HepG2 (cell line): Measurements from ENCODE around the gene BMP2. TPM values are rescaled to one million over a fixed set of nuclear protein-coding genes. Genes with fewer than 3 reads are reported as not detected.

Source experiments
- ATAC-seq: fragments of 200-7000 bp; cut with Tn5 transposase; 3 replicates; pipeline ENCODE4 v1.9.1; 2020; ENCODE audit warnings: mild to moderate bottlenecking, moderate library complexity
- BruUV-seq: library from RNA; stranded (reverse); fragments of 400-500 nt; replicated peaks from 2 replicates; lab custom pipeline; 2021; lab: Mats Ljungman, UMichigan
- CTCF ChIA-PET: fragments of 300-600 bp; formaldehyde crosslinking; extraction: SDS; loops from one replicate; lab custom pipeline; 2021; ENCODE audit warnings: low total read pairs, inconsistent platforms, low intra/inter-chr PET ratio; lab: Yijun Ruan, JAX
- POLR2A ChIA-PET: fragments of 350-600 bp; sonication (Branson Sonifier 250); formaldehyde crosslinking; loops from one replicate; lab custom pipeline; 2020; ENCODE audit warnings: antibody characterized with exemption, inconsistent platforms; lab: Yijun Ruan, JAX
- DNase-seq: peaks from one replicate; pipeline ENCODE4 v3.0.0-alpha.2; 2015; ENCODE audit warnings: low spot score
- FAIRE-seq: peaks from 3 replicates; lab custom pipeline; 2011; peaks lifted over from hg19 to GRCh38; lab: Jason Lieb, UNC
- H2AFZ ChIP-seq: one replicate; pipeline ENCODE4 v1.6.1; 2011; ENCODE audit warnings: low read length, inconsistent platforms
- H3K27ac ChIP-seq: fragments of 300-600 bp; 3 replicates; pipeline ENCODE4 v1.8.0; 2011; ENCODE audit warnings: mixed run types, mild to moderate bottlenecking, mixed read lengths, low read length, inconsistent platforms; ENCODE audit not compliant: insufficient read depth; ENCODE audit errors: extremely low read length
- H3K27me3 ChIP-seq, 2 experiments: fragments of 200-600 bp in 1 of 2; 2 replicates in 1 of 2; 3 replicates in 1 of 2; pipeline versions ENCODE4 v1.6.0 to v1.8.0; 2011; ENCODE audit warnings: low read length in 2 of 2, mild to moderate bottlenecking in 2 of 2, moderate library complexity in 2 of 2, inconsistent platforms in 1 of 2; ENCODE audit not compliant: insufficient read depth in 2 of 2, control insufficient read depth in 1 of 2
- H3K36me3 ChIP-seq, 2 experiments: fragments of 200-600 bp in 1 of 2; replicated peaks in 1 of 2; 2 replicates in 1 of 2; 3 replicates in 1 of 2; pipeline versions ENCODE4 v1.5.1 to v1.8.0; 2011; ENCODE audit warnings: low read length in 2 of 2, inconsistent platforms in 1 of 2; ENCODE audit not compliant: insufficient read depth in 2 of 2, control insufficient read depth in 1 of 2
- H3K4me1 ChIP-seq: 2 replicates; pipeline ENCODE4 v1.5.1; 2012; ENCODE audit warnings: low read length, inconsistent platforms; ENCODE audit not compliant: insufficient read depth
- H3K4me2 ChIP-seq: 2 replicates; pipeline ENCODE4 v1.6.0; 2011; ENCODE audit warnings: low read depth, low read length, inconsistent platforms
- H3K4me3 ChIP-seq, 3 experiments: fragments of 200-600 bp in 1 of 3; sonication (generic), shearing (Covaris generic) in 1 of 3; replicated peaks in 1 of 3; 2 replicates each; pipeline ENCODE4 v1.5.1; 2011 to 2016; ENCODE audit warnings: low read length in 3 of 3, inconsistent platforms in 2 of 3, low read depth in 2 of 3, mild to moderate bottlenecking in 2 of 3, control low read depth in 1 of 3, mixed read lengths in 1 of 3; ENCODE audit not compliant: insufficient read depth in 1 of 3
- H3K79me2 ChIP-seq: one replicate; pipeline ENCODE4 v1.6.1; 2011; ENCODE audit warnings: low read length, inconsistent platforms; ENCODE audit not compliant: insufficient read depth
- H3K9ac ChIP-seq: 2 replicates; pipeline ENCODE4 v1.6.0; 2011; ENCODE audit warnings: mild to moderate bottlenecking, low read depth, low read length, inconsistent platforms; ENCODE audit not compliant: insufficient read depth
- H3K9me3 ChIP-seq: 2 replicates; pipeline ENCODE4 v1.5.1; 2012; ENCODE audit warnings: mild to moderate bottlenecking, low read length
- H4K20me1 ChIP-seq: 2 replicates; pipeline ENCODE4 v1.6.0; 2011; ENCODE audit warnings: inconsistent platforms, mild to moderate bottlenecking, low read length, moderate library complexity; ENCODE audit not compliant: insufficient read depth
- E2F2 ChIP-seq: sonication (generic); formaldehyde crosslinking; IDR thresholded peaks from 2 replicates; pipeline ENCODE4 v1.4.0; 2020; ENCODE audit warnings: missing genetic modification reagents, borderline replicate concordance
- EHMT2 ChIP-seq: fragments of 200-600 bp; sonication (generic); IDR thresholded peaks from 2 replicates; pipeline ENCODE4 v1.7.0; 2017; ENCODE audit warnings: antibody characterized with exemption, low read depth, low read length, borderline replicate concordance
- GABPA ChIP-seq, 2 experiments: IDR thresholded peaks; 2 replicates each; pipeline ENCODE4 v1.6.1; 2011 to 2016; ENCODE audit warnings: low read depth in 2 of 2, low read length in 1 of 2, missing biosample characterization in 1 of 2, missing genetic modification characterization in 1 of 2
- NONO ChIP-seq, 2 experiments: fragments of 450-650 bp in 1 of 2; sonication (generic) in 1 of 2; formaldehyde crosslinking in 1 of 2; IDR thresholded peaks in 1 of 2; conservative IDR thresholded peaks in 1 of 2; 2 replicates each; pipeline versions ENCODE4 v1.6.1 to v1.8.0; 2017 to 2022; ENCODE audit warnings: mild to moderate bottlenecking in 1 of 2, missing genetic modification reagents in 1 of 2, moderate library complexity in 1 of 2
- PLRG1 ChIP-seq: fragments of 450-650 bp; conservative IDR thresholded peaks from 2 replicates; pipeline ENCODE4 v1.6.1; 2016
- TOE1 ChIP-seq: sonication (generic); formaldehyde crosslinking; IDR thresholded peaks from 2 replicates; pipeline ENCODE4 v1.4.0; 2020; ENCODE audit warnings: mild to moderate bottlenecking, missing genetic modification reagents
- ZFP41 ChIP-seq: sonication (generic); formaldehyde crosslinking; IDR thresholded peaks from 2 replicates; pipeline ENCODE4 v1.4.0; 2020; ENCODE audit warnings: mild to moderate bottlenecking, missing genetic modification reagents, borderline replicate concordance
- ZNF362 ChIP-seq: sonication (generic); formaldehyde crosslinking; IDR thresholded peaks from 2 replicates; pipeline ENCODE4 v1.4.0; 2020; ENCODE audit warnings: missing genetic modification reagents, mild to moderate bottlenecking, borderline replicate concordance
- ZNF530 ChIP-seq: sonication (generic); formaldehyde crosslinking; IDR thresholded peaks from 2 replicates; pipeline ENCODE4 v1.5.0; 2020; ENCODE audit warnings: low read depth, mild to moderate bottlenecking, missing genetic modification reagents
- ZNF761 ChIP-seq: sonication (generic); formaldehyde crosslinking; conservative IDR thresholded peaks from 2 replicates; pipeline ENCODE4 v1.4.0; 2020; ENCODE audit warnings: mild to moderate bottlenecking, missing genetic modification reagents
- WGBS: methylation state at CpG from one replicate; pipeline ENCODE4 v1.1.6; 2017; ENCODE audit warnings: low lambda C conversion rate; 5-methylcytosine and 5-hydroxymethylcytosine counted together
- in situ Hi-C: cut with HindIII; loops from 2 replicates; pipeline ENCODE4 v1.10.0; 2017; ENCODE audit warnings: low pct_unique_long_range_greater_than_20kb; ENCODE audit not compliant: extremely low pct_ligation_motif_present
- intact Hi-C: fragments of 100-400 bp; cut with micrococcal nuclease; formaldehyde crosslinking; loops from one replicate; pipeline ENCODE4 v1.10.0; 2022; ENCODE audit not compliant: unreplicated experiment
- polyA plus RNA-seq, 8 experiments: library from polyadenylated mRNA; depleted of rRNA in 3 of 8; stranded (reverse) in 7 of 8; unstranded in 1 of 8; fragments of >200 nt; fragmentation: Illumina TruSeq in 4 of 8; extraction: Trizol in 4 of 8; gene quantifications; 2 replicates each; pipeline versions ENCODE4 v1.2.1 to v1.2.3, GENCODE V29; 2011 to 2016; ENCODE audit warnings: low read depth in 4 of 8, missing spikeins in 1 of 8, mixed read lengths in 1 of 8; ENCODE audit not compliant: insufficient read depth in 1 of 8
- total RNA-seq, 5 experiments: library from RNA; depleted of rRNA; stranded (reverse); fragments of >200 nt; fragmentation: Illumina TruSeq; extraction: Trizol; gene quantifications; 2 replicates each; pipeline ENCODE4 v1.2.3, GENCODE V29; 2016; ENCODE audit warnings: low read depth in 1 of 5
- TF ChIP-seq, protein P1 (sequence below): sonication (generic); formaldehyde crosslinking; conservative IDR thresholded peaks from 2 replicates; pipeline ENCODE4 v1.4.0; 2020; ENCODE audit warnings: mild to moderate bottlenecking, missing genetic modification reagents, moderate library complexity
- TF ChIP-seq, protein P2 (sequence below): sonication (generic); formaldehyde crosslinking; IDR thresholded peaks from 2 replicates; pipeline ENCODE4 v1.5.0; 2020; ENCODE audit warnings: missing genetic modification reagents

Gene BMP2
- total and polyA plus RNA-seq, 2 of the 13 experiments (the other 11 are each of a cell fraction or from before 2014, with no cell fraction given), result 0.02 to 0.03 TPM

GRCh38 chr20:6730672-6731328 is 36.7 kb upstream of the BMP2 start:
- WGBS, result 53% methylated on average over 9 of the region's 9 CpGs
- TF ChIP-seq ZFP41 (CRISPR knock-in tag) (no peak), ZNF761 (CRISPR knock-in tag) (no peak), ZNF362 (no peak), ZNF530 (CRISPR knock-in tag) (no peak), EHMT2 (no peak), GABPA (IDR thresholded peaks at IDR 0.05; ENCODE audit: low read depth, low read length) (no peak), GABPA (CRISPR knock-in tag; IDR thresholded peaks at IDR 0.05; ENCODE audit: low read depth) (no peak), E2F2 (CRISPR knock-in tag) (no peak), TOE1 (CRISPR knock-in tag) (no peak), NONO (IDR thresholded peaks at IDR 0.05) (no peak), NONO (CRISPR knock-in tag; conservative IDR thresholded peaks at IDR 0.05) (no peak), PLRG1 (no peak)
- TF ChIP-seq, protein P1, sequence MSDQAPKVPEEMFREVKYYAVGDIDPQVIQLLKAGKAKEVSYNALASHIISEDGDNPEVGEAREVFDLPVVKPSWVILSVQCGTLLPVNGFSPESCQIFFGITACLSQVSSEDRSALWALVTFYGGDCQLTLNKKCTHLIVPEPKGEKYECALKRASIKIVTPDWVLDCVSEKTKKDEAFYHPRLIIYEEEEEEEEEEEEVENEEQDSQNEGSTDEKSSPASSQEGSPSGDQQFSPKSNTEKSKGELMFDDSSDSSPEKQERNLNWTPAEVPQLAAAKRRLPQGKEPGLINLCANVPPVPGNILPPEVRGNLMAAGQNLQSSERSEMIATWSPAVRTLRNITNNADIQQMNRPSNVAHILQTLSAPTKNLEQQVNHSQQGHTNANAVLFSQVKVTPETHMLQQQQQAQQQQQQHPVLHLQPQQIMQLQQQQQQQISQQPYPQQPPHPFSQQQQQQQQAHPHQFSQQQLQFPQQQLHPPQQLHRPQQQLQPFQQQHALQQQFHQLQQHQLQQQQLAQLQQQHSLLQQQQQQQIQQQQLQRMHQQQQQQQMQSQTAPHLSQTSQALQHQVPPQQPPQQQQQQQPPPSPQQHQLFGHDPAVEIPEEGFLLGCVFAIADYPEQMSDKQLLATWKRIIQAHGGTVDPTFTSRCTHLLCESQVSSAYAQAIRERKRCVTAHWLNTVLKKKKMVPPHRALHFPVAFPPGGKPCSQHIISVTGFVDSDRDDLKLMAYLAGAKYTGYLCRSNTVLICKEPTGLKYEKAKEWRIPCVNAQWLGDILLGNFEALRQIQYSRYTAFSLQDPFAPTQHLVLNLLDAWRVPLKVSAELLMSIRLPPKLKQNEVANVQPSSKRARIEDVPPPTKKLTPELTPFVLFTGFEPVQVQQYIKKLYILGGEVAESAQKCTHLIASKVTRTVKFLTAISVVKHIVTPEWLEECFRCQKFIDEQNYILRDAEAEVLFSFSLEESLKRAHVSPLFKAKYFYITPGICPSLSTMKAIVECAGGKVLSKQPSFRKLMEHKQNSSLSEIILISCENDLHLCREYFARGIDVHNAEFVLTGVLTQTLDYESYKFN (CRISPR knock-in tag), result no peak
- TF ChIP-seq, protein P2, sequence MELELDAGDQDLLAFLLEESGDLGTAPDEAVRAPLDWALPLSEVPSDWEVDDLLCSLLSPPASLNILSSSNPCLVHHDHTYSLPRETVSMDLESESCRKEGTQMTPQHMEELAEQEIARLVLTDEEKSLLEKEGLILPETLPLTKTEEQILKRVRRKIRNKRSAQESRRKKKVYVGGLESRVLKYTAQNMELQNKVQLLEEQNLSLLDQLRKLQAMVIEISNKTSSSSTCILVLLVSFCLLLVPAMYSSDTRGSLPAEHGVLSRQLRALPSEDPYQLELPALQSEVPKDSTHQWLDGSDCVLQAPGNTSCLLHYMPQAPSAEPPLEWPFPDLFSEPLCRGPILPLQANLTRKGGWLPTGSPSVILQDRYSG, result no peak
- BruUV-seq, result no TSS peak
- Histone ChIP-seq H3K79me2 (no peaks in the 10 kb centered on the region), H3K4me1 (no peaks in the 10 kb centered on the region), H3K4me2 (no peak overlapping the region), H2AFZ (no peak overlapping the region), H3K9me3 (no peaks in the 10 kb centered on the region), H4K20me1 (no peaks in the 10 kb centered on the region), H3K27me3 (no peaks in the 10 kb centered on the region), H3K36me3 (no peaks in the 10 kb centered on the region), H3K4me3 (no peak overlapping the region), H3K27ac (no peak overlapping the region), H3K9ac (no peak overlapping the region)
- in situ Hi-C loops, result no loop called here
- no peak for FAIRE-seq
- intact Hi-C loops, result no loop called here
- no peak for ATAC-seq
- CTCF ChIA-PET, result no interaction called here
- no peak for DNase-seq
- POLR2A ChIA-PET, result no interaction called here
